ENCODE data around the gene HNF4A. TPM values are rescaled to one million over a fixed set of nuclear protein-coding genes. Genes with fewer than 3 reads are reported as not detected.

Gene HNF4A
- total and polyA plus RNA-seq, 2 of the 13 experiments (the other 11 are each of a cell fraction or from before 2014, with no cell fraction given), result 80.9 to 169 TPM

DNA sequence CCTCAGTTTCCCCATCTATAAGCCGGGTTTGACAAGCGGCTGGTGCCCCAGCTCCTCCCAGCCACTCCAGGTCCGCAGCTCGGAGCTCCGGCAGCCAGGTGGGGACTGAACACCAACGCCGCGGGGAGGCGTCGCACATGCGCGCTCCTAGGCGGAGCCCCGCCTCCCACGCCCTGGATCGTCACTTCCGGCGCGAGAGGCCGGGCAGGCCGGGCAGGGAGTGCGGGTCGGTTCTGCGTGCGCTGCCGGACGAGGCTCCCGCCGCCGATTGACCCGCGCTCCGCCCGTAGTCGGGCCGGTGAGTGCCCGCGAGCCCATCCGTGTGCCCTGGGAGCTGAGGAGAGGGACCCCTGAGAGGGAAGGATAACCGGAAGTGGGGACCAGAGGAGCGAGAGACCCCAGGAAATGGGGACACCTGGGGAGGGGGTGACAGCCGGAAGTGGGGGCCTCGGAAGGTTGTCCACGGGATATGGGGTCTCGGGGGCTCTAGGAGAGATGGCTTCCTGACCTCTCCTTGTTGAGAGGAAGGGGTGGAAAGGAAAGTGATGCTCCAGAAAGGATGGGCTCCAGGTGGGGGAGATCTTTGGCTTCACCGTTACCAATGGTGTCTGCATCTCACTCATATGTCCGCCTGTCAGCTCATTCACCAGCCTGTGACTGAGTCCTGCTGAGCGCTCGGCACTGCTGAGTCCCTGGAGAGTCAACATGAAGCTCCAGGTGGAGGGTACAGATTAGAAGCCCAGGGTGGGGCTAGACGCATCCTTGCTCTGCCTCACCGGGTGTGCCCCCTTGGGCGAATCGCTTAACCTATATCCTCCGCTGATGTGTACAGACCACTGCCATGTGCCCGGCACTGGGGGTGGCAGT is 120.4 kb downstream of the HNF4A start, which contains the start of gene TTPAL (continued):
- TF ChIP-seq, protein P1, sequence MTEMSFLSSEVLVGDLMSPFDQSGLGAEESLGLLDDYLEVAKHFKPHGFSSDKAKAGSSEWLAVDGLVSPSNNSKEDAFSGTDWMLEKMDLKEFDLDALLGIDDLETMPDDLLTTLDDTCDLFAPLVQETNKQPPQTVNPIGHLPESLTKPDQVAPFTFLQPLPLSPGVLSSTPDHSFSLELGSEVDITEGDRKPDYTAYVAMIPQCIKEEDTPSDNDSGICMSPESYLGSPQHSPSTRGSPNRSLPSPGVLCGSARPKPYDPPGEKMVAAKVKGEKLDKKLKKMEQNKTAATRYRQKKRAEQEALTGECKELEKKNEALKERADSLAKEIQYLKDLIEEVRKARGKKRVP (CRISPR knock-in tag; IDR thresholded peaks at IDR 0.05), result peak; percentile 3 to 56; a peak in 1 of 4 replicates
- TF ChIP-seq, protein P2, sequence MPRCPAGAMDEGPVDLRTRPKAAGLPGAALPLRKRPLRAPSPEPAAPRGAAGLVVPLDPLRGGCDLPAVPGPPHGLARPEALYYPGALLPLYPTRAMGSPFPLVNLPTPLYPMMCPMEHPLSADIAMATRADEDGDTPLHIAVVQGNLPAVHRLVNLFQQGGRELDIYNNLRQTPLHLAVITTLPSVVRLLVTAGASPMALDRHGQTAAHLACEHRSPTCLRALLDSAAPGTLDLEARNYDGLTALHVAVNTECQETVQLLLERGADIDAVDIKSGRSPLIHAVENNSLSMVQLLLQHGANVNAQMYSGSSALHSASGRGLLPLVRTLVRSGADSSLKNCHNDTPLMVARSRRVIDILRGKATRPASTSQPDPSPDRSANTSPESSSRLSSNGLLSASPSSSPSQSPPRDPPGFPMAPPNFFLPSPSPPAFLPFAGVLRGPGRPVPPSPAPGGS (CRISPR knock-in tag; IDR thresholded peaks at IDR 0.05), result peak; percentile 98
- TF ChIP-seq ZNF616 (CRISPR knock-in tag; IDR thresholded peaks at IDR 0.05; ENCODE audit: low read depth) (peak; percentile 98), PPARG (CRISPR knock-in tag; conservative IDR thresholded peaks at IDR 0.05) (peak; percentile 87), IRF2 (CRISPR knock-in tag; IDR thresholded peaks at IDR 0.05) (peak; percentile 90; the same call in 1 of the 2 replicates), ZSCAN12 (CRISPR knock-in tag; IDR thresholded peaks at IDR 0.05) (peak; percentile 95; the same call in 1 of the 2 replicates), TGIF2 (CRISPR knock-in tag; IDR thresholded peaks at IDR 0.05) (peak; percentile 86), ZNF572 (CRISPR knock-in tag; IDR thresholded peaks at IDR 0.05) (peak; percentile 85; the same call in 1 of the 2 replicates), CBX2 (IDR thresholded peaks at IDR 0.05; ENCODE audit: low read depth, low read length) (no peak), CBX2 (CRISPR knock-in tag; IDR thresholded peaks at IDR 0.05; ENCODE audit: low read depth) (0 out of 2 replicates have a peak, but pooled peaks have one; percentile 35)
- TF ChIP-seq, protein P3, sequence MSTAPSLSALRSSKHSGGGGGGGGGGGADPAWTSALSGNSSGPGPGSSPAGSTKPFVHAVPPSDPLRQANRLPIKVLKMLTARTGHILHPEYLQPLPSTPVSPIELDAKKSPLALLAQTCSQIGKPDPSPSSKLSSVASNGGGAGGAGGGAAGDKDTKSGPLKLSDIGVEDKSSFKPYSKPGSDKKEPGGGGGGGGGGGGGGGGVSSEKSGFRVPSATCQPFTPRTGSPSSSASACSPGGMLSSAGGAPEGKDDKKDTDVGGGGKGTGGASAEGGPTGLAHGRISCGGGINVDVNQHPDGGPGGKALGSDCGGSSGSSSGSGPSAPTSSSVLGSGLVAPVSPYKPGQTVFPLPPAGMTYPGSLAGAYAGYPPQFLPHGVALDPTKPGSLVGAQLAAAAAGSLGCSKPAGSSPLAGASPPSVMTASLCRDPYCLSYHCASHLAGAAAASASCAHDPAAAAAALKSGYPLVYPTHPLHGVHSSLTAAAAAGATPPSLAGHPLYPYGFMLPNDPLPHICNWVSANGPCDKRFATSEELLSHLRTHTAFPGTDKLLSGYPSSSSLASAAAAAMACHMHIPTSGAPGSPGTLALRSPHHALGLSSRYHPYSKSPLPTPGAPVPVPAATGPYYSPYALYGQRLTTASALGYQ (CRISPR knock-in tag; IDR thresholded peaks at IDR 0.05), result peak; percentile 58; the same call in 1 of the 2 replicates
- TF ChIP-seq, protein P4, sequence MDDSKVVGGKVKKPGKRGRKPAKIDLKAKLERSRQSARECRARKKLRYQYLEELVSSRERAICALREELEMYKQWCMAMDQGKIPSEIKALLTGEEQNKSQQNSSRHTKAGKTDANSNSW (CRISPR knock-in tag; IDR thresholded peaks at IDR 0.05; ENCODE audit: borderline replicate concordance), result peak; percentile 76; the same call in 1 of the 2 replicates
- TF ChIP-seq, protein P5, sequence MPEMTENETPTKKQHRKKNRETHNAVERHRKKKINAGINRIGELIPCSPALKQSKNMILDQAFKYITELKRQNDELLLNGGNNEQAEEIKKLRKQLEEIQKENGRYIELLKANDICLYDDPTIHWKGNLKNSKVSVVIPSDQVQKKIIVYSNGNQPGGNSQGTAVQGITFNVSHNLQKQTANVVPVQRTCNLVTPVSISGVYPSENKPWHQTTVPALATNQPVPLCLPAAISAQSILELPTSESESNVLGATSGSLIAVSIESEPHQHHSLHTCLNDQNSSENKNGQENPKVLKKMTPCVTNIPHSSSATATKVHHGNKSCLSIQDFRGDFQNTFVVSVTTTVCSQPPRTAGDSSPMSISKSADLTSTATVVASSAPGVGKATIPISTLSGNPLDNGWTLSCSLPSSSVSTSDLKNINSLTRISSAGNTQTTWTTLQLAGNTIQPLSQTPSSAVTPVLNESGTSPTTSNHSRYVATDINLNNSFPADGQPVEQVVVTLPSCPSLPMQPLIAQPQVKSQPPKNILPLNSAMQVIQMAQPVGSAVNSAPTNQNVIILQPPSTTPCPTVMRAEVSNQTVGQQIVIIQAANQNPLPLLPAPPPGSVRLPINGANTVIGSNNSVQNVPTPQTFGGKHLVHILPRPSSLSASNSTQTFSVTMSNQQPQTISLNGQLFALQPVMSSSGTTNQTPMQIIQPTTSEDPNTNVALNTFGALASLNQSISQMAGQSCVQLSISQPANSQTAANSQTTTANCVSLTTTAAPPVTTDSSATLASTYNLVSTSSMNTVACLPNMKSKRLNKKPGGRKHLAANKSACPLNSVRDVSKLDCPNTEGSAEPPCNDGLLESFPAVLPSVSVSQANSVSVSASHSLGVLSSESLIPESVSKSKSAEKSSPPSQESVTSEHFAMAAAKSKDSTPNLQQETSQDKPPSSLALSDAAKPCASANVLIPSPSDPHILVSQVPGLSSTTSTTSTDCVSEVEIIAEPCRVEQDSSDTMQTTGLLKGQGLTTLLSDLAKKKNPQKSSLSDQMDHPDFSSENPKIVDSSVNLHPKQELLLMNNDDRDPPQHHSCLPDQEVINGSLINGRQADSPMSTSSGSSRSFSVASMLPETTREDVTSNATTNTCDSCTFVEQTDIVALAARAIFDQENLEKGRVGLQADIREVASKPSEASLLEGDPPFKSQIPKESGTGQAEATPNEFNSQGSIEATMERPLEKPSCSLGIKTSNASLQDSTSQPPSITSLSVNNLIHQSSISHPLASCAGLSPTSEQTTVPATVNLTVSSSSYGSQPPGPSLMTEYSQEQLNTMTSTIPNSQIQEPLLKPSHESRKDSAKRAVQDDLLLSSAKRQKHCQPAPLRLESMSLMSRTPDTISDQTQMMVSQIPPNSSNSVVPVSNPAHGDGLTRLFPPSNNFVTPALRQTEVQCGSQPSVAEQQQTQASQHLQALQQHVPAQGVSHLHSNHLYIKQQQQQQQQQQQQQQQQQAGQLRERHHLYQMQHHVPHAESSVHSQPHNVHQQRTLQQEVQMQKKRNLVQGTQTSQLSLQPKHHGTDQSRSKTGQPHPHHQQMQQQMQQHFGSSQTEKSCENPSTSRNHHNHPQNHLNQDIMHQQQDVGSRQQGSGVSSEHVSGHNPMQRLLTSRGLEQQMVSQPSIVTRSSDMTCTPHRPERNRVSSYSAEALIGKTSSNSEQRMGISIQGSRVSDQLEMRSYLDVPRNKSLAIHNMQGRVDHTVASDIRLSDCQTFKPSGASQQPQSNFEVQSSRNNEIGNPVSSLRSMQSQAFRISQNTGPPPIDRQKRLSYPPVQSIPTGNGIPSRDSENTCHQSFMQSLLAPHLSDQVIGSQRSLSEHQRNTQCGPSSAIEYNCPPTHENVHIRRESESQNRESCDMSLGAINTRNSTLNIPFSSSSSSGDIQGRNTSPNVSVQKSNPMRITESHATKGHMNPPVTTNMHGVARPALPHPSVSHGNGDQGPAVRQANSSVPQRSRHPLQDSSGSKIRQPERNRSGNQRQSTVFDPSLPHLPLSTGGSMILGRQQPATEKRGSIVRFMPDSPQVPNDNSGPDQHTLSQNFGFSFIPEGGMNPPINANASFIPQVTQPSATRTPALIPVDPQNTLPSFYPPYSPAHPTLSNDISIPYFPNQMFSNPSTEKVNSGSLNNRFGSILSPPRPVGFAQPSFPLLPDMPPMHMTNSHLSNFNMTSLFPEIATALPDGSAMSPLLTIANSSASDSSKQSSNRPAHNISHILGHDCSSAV (CRISPR knock-in tag; IDR thresholded peaks at IDR 0.05; ENCODE audit: borderline replicate concordance), result peak; percentile 94; the same call in 1 of the 2 replicates
